HG03108 (cell line): Measurements from ENCODE around the gene TBX4.

ENCODE experiments used
- ATAC-seq: cut with Tn5 transposase; IDR thresholded peaks from one replicate; pipeline ENCODE4 v1.9.1; 2021; ENCODE audit warnings: moderate library complexity; ENCODE audit not compliant: unreplicated experiment

Gene TBX4

GRCh38 chr17:61452301-61453290 is at the start of gene TBX4:
TBX4 (plus strand) TSS chr17:61452422; CDS start chr17:61456491, 4,069 bp downstream.
- no peak for ATAC-seq

GRCh38 chr17:61402978-61403800 is 49.0 kb upstream of the TBX4 start:
- no peak for ATAC-seq

DNA sequence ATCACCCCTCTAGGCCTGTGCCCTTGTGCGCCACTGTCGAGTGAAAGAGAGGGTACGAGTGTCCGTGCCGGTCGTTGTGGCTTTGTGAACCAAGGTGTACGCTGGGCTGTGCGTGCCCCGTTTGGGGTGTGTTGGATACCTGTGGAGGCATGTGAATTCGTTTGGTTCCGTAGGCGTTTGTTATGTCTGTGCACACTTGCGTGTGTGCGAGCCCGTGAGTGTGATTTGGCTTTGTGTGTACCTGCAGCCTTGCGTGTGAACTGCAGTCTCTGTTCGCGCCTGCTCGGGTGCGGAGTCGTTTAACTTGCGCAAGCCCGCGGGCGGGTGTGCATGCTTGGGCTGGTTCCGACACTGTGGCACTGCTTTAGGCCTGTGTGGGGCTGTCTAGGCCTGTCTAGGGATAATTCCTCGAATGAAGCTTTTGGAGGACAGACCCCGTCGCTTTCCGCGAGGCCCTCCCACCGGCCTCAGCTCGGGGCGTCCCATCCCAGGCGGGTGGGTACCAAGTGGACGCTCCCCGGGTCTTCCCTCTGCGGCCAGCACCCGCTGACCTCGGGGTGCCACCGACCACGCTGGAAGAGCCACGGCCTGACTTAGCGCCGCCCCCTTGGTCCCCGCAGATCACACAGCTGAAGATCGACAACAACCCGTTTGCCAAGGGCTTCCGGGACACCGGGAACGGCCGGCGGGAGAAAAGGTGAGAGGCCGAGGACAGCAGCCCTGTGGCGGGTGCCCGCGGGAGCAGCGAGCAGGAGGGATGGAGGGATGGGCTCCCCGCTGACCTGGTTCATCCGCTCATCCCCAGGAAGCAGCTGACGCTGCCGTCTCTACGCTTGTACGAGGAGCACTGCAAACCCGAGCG is 48.2 kb upstream of the TBX4 start:
- no peak for ATAC-seq

GRCh38 chr17:61404663-61404912 is 47.6 kb upstream of the TBX4 start:
- ATAC-seq = no peak

DNA sequence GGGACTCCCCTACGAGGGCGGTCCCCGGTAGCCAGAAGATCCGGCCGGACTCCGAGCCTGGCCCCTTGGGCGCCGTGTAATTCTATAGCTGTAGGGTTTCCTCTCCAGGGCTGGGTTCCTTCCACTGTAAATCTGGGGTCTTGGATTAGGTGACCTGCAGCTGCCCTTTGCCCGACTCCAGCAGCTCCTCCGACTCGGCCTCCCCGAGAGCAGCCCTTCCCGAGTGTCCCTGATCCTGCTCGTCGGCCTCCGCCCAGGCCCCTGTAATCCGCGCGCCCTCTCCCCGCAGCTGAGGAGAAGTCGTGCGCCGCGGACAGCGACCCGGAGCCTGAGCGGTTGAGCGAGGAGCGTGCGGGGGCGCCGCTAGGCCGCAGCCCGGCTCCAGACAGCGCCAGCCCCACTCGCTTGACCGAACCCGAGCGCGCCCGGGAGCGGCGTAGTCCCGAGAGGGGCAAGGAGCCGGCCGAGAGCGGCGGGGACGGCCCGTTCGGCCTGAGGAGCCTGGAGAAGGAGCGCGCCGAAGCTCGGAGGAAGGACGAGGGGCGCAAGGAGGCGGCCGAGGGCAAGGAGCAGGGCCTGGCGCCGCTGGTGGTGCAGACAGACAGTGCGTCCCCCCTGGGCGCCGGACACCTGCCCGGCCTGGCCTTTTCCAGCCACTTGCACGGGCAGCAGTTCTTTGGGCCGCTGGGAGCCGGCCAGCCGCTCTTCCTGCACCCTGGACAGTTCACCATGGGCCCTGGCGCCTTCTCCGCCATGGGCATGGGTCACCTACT is 47.1 kb upstream of the TBX4 start:
- no peak for ATAC-seq

DNA sequence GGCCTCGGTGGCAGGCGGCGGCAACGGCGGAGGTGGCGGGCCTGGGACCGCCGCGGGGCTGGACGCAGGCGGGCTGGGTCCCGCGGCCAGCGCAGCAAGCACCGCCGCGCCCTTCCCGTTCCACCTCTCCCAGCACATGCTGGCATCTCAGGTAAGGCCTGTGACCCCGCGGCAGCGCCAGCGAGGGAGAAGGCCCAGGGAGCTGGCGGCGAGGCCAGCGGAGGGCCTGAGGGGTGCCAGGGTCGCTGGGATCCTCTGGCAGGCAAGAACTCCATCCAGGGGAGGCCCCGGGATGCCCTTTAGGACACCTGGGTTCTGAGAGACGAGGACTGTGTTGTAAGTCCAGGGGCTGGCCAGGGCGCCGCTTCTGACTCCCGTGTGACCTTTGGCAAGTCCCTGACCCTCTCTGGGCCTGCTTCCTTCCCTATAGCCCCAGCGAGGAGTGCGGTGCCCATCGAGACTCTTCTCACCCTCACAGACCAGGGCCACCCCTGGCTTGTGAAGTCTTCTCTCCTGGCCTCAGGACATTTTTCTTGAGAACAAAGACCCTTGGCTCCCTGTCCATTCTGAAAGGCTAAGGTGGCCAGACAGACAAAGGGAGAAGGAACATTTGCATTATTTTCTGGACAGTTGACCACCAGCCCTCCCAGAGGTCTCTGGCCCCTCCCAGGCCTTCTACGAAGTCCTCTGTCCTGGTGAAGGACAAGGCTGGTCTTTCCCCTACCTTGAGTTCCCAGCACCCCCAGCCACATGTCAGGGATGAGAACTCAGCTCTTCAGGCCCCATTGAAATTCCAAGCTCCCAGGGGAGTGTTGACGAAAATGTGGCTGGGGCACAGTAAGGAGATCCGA is 46.3 kb upstream of the TBX4 start:
- no peak for ATAC-seq

GRCh38 chr17:61406537-61406845 is 45.7 kb upstream of the TBX4 start:
- no peak for ATAC-seq

DNA sequence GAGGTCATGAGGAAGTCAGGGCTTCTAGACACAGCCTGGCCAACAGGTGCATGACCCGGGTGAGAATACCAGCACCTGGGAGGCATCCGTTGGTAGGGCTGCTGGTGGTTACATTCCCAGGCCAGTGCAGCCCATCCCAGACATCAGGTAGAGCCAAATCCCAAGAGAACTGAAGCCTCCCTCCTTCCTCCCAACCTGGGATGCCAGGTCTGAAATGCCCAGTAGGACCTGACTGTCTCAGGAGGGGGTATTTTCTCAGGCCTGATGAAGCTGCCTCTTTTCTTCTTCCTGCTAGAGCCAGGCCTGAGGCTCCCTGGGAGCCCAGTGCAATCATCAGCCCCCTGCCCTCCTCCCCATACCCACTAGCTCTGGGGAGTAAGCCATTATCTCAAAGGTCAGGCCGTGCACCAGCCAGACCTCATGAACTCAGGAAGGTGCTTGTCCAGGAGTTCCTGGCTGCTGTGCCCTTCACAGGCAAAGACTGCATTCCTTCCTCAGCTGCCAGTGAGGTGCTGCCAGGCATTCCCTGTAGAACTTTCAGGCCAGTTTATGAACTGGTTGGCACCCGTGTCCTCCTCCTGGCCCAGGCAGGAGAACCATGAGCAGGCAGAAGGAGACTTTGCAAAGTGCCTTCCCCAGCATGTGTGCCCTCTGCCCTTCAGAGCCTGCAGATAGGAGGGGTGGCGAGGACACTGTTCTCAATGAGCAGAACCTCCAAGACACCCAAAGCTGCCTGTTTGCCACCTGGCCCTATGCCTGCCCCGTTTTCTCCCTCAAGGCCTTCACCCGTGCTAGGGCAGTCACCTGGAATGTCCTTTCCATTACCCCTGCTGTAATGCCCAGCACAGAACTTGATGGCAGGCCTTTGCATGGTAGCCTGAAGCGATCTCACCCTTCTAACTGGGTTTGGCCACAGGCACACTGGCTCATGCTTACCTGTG is 45.0 kb upstream of the TBX4 start:
- ATAC-seq = no peak

- ATAC-seq = no peak
These were observed 43.8 kb upstream of the TBX4 start for GRCh38 chr17:61408151-61409041.

DNA sequence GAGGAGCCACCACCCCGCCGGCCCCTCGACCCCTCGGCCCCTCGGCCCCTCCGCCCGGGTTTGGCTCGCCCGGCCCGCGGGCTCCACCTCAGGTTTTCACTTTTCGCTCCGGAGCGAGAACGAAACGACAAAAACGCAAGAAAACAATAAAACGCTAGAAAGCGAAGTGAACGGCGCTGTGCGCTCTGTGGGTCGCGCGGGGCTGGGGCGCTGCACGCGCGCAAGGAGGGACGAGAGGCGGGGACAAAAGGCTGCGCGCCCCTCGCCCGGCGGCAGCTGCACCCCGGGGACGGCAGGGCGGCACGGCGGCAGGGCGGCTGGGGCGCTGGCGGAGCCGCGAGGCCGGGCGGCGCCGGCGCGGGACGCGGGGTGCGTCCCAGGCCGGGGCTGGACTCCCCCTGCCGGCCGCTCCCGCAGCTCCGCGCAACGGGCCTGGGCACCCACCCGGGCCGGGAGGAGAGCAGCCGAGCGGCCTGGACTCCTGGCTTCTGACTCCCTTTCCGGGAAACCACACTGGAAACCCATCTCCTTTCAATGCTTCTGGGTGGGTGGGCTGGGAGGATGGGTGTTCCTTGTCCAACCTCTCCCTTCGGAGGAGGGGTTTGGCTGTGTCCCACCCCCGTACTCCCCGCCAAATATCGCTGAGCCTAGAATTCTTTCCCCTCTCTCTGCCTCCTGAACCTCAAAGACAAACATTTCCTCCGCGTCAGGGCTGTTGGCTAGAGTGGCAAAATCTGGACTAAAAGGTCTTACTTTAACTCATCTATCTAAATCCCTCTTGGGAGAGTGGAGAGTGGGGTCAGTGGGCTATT is 42.7 kb upstream of the TBX4 start:
- no peak for ATAC-seq

DNA sequence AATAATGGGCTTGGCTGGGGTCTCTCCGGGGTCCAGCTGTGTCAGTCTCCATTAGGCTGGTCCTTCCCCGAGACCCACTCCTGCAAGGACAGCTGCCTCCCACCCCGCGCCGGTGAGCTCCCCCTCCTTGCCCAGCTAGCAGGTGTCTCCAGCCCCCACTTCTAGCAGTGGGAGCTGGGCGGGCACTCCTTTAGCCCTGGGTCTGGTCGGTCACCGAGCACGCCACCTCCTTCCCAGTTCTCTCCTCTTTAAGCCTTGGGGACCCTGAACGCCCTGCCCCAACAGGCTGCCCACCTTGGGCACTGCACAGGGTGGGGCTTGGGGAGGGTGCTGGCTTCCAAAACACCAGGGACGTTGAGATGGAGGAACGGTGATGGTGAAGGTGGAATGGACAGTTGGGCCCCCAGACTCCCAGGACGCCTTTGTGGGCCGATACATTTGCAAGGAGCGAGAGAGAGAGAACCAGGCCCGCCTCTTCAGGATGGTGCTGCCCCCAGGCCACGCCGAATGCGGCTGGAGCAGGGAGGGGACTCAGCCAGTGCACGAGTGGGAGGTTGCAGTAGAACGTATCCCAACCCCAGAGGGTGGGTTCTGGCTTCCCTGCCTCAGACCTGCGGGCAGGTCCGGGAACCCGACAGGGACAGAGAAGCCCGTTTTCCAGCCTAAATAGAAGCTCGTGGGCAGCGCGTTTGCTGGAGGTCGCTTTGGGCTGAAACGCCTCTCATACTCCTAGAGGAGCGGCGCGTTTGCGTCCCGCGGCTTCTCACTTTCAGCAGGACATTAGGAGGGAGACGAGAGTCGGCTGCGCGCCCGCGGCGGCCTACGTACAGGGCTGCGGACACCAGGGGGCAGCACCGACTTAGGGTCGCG is 41.8 kb upstream of the TBX4 start:
- ATAC-seq = no peak

GRCh38 chr17:61411011-61411260 is 41.3 kb upstream of the TBX4 start:
- ATAC-seq = no peak

DNA sequence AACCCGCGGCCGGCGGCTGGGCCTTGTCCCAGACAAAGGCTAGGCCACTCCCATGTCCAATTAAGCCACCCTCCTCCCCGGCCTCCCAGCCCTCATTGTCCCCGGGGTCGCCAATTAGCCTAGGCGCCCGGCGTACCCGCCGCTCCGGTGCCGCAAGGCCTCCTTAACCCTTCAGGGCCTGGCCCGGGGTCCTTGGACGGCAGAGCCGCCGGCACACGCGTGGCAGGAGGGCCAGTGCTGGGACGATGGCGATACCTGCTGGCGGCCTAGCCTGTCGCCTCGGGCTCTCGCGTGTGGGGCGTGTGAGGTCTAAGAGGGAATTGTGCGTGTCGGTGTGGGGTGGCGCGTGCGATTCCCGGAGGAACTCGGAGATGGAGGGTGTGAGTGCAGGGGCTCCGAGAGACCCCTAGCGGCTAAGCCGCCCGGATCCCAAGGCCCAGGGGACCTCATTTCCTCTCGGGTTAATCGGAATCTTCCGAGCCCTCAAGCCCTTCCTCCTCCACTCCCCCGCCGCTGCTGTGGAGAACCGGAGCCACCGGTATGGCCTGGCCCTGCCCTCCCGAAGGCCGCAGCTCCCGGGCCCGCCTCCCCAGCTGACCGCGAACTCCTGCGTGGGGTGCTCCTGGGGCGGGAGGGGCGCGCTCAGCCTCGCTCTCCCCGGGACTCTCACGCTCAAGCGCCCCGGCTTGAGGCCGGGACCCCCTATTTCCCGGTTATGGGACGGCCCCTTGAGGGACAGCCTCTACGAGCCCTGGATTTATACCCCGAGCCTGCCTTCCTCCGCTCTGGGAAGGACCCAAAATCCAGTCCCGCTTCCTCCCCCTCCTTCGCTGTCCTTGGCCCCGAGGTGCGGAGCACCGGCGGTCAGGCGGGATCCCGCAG is 40.7 kb upstream of the TBX4 start:
- no peak for ATAC-seq

DNA sequence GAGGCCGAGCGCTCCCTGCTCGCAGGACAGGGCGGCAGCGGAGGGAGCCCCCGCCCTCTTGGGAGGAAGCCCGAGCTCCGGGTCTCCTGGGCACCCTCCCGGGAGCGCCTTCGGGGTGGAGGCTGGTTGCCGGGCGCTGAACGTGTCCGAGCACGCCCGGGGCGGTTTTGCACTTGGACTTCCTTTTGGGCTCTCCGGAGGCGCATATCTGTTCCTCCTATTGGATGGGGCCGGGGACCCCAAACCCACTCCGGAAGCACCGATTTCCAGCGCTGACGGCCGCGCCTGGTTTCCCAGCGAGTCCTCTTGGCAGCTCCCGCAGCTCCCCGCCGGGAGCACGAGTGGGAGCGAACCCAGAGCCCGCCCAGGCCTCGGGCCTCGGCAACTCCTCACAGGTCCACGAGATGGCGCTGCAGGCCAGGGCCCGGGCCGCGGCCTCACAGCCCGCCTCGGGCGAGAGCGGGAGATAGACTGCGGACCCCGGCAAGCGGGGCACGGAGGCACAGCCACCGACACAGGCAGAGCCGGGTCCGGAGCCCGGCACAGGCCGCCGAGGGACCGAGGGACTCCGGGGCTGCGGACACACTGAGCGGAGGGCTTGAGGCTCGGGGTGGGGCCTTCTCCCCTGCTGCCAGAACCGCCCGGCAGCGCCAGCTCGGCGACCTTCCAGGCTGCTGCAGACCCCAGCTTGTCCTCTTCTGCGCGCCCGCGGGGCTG is 39.9 kb upstream of the TBX4 start:
- ATAC-seq = peak; percentile 76
